T-helper 2 cell treated with Interferon-gamma antibody and Interleukin-4, amounts not matched to agents 5 μg/mL and 100 μg/mL, for 36 hours (primary cell): ENCODE results near the gene TAF9B.
"Not testable (repeated sequence)": the region's sequence is repeated elsewhere in the genome, so short reads cannot be mapped to it uniquely, and the experiment has no call there.

Source experiments
- DNase-seq: peaks from one replicate; pipeline ENCODE4 v3.0.0; 2021; ENCODE audit warnings: low spot score
- H3K27ac Mint-ChIP-seq: one replicate; pipeline ENCODE4 v1.8.0; 2021; ENCODE audit warnings: mild to moderate bottlenecking, mixed read lengths
- H3K27me3 Mint-ChIP-seq: one replicate; pipeline ENCODE4 v1.8.0; 2021; ENCODE audit warnings: low read depth, mixed read lengths
- H3K36me3 Mint-ChIP-seq: one replicate; pipeline ENCODE4 v1.8.0; 2021; ENCODE audit warnings: low read depth, mixed read lengths
- H3K4me1 Mint-ChIP-seq: one replicate; pipeline ENCODE4 v1.8.0; 2021; ENCODE audit warnings: low read depth, mixed read lengths
- H3K4me3 Mint-ChIP-seq: one replicate; pipeline ENCODE4 v1.8.0; 2022; ENCODE audit warnings: mild to moderate bottlenecking, moderate library complexity, mixed read lengths
- H3K9me3 Mint-ChIP-seq: one replicate; pipeline ENCODE4 v1.8.0; 2021; ENCODE audit warnings: mixed read lengths

Gene TAF9B

GRCh38 chrX:78129714-78130113 is 9.7 kb downstream of the TAF9B start:
- H3K27ac Mint-ChIP-seq: no peak overlapping the region
- H3K9me3 Mint-ChIP-seq: no peaks in the 10 kb centered on the region

GRCh38 chrX:78125781-78126180 is 13.7 kb downstream of the TAF9B start:
- not testable (repeated sequence) for DNase-seq, H3K4me1 Mint-ChIP-seq, H3K27me3 Mint-ChIP-seq, H3K4me3 Mint-ChIP-seq, H3K9me3 Mint-ChIP-seq
- H3K36me3 Mint-ChIP-seq: peaks cover 71% of the 10 kb centered on the region
- H3K27ac Mint-ChIP-seq: peak overlapping the region; percentile 12

More at GRCh38 chrX:78129714-78130113, 9.7 kb downstream of the TAF9B start:
- H3K36me3 Mint-ChIP-seq: peaks cover 53% of the 10 kb centered on the region
- H3K4me3 Mint-ChIP-seq: no peak overlapping the region
- H3K4me1 Mint-ChIP-seq: peaks cover 6% of the 10 kb centered on the region
- H3K27me3 Mint-ChIP-seq: no peaks in the 10 kb centered on the region
- DNase-seq: no peak

GRCh38 chrX:78125148-78125547 is 14.3 kb downstream of the TAF9B start:
- Mint-ChIP-seq H3K27me3 (no peaks in the 10 kb centered on the region), H3K36me3 (peaks cover 65% of the 10 kb centered on the region), H3K27ac (peak overlapping the region; percentile 73), H3K9me3 (no peaks in the 10 kb centered on the region), H3K4me1 (peaks cover 8% of the 10 kb centered on the region), H3K4me3 (no peak overlapping the region)
- no peak for DNase-seq

GRCh38 chrX:78124307-78124706 is 15.1 kb downstream of the TAF9B start:
- peaks cover 13% of the 10 kb centered on the region for H3K4me1 Mint-ChIP-seq
- no peak for DNase-seq
- no peak overlapping the region for H3K4me3 Mint-ChIP-seq
- no peaks in the 10 kb centered on the region for H3K9me3 Mint-ChIP-seq
- no peaks in the 10 kb centered on the region for H3K27me3 Mint-ChIP-seq
- H3K36me3 Mint-ChIP-seq: peaks cover 65% of the 10 kb centered on the region
- peak overlapping the region; percentile 49 for H3K27ac Mint-ChIP-seq

GRCh38 chrX:78123190-78123589 is 16.3 kb downstream of the TAF9B start:
- peak; percentile 48 for DNase-seq
- Mint-ChIP-seq H3K4me3 (peak overlapping the region; percentile 24), H3K9me3 (no peaks in the 10 kb centered on the region), H3K27me3 (no peaks in the 10 kb centered on the region), H3K4me1 (peaks cover 17% of the 10 kb centered on the region), H3K36me3 (peaks cover 67% of the 10 kb centered on the region), H3K27ac (peak overlapping the region; percentile 47)

- Mint-ChIP-seq H3K36me3 (peaks cover 76% of the 10 kb centered on the region), H3K4me3 (no peak overlapping the region), H3K4me1 (peaks cover 28% of the 10 kb centered on the region), H3K9me3 (no peaks in the 10 kb centered on the region), H3K27me3 (no peaks in the 10 kb centered on the region), H3K27ac (no peak overlapping the region)
- DNase-seq: no peak
Observed at GRCh38 chrX:78119521-78120227, 19.8 kb downstream of the TAF9B start.

GRCh38 chrX:78118628-78119027 is 20.8 kb downstream of the TAF9B start:
- no peak for DNase-seq
- Mint-ChIP-seq H3K27ac (peak overlapping the region; percentile 57), H3K27me3 (no peaks in the 10 kb centered on the region), H3K9me3 (no peaks in the 10 kb centered on the region), H3K4me3 (no peak overlapping the region), H3K36me3 (peaks cover 77% of the 10 kb centered on the region), H3K4me1 (peaks cover 33% of the 10 kb centered on the region)

- no peaks in the 10 kb centered on the region for H3K9me3 Mint-ChIP-seq
- H3K4me3 Mint-ChIP-seq: peak overlapping the region; percentile 56
- no peak for DNase-seq
- no peaks in the 10 kb centered on the region for H3K27me3 Mint-ChIP-seq
- peaks cover 72% of the 10 kb centered on the region for H3K36me3 Mint-ChIP-seq
- H3K4me1 Mint-ChIP-seq: peaks cover 32% of the 10 kb centered on the region
- H3K27ac Mint-ChIP-seq: peak overlapping the region; percentile 62
Observed at GRCh38 chrX:78116766-78117165, 22.7 kb downstream of the TAF9B start.

GRCh38 chrX:78116365-78116764 is 23.1 kb downstream of the TAF9B start:
- DNase-seq: no peak
- Mint-ChIP-seq H3K4me3 (peak overlapping the region; percentile 56), H3K27ac (peak overlapping the region; percentile 62), H3K9me3 (no peaks in the 10 kb centered on the region), H3K4me1 (peaks cover 34% of the 10 kb centered on the region), H3K27me3 (no peaks in the 10 kb centered on the region), H3K36me3 (peaks cover 72% of the 10 kb centered on the region)

GRCh38 chrX:78111140-78111931 is 28.1 kb downstream of the TAF9B start:
- Mint-ChIP-seq H3K4me1 (peaks cover 44% of the 10 kb centered on the region), H3K36me3 (peaks cover 75% of the 10 kb centered on the region), H3K27ac (no peak overlapping the region), H3K27me3 (no peaks in the 10 kb centered on the region), H3K4me3 (peak overlapping the region; percentile 67), H3K9me3 (no peaks in the 10 kb centered on the region)
- no peak for DNase-seq

- peak overlapping the region; percentile 61 for H3K27ac Mint-ChIP-seq
- peaks cover 42% of the 10 kb centered on the region for H3K4me1 Mint-ChIP-seq
- peak overlapping the region; percentile 98 for H3K4me3 Mint-ChIP-seq
- H3K9me3 Mint-ChIP-seq: no peaks in the 10 kb centered on the region
- H3K27me3 Mint-ChIP-seq: no peaks in the 10 kb centered on the region
- peaks cover 73% of the 10 kb centered on the region for H3K36me3 Mint-ChIP-seq
- no peak for DNase-seq
Observed at GRCh38 chrX:78109458-78109857, 30.0 kb downstream of the TAF9B start.

GRCh38 chrX:78106651-78106986 is 32.8 kb downstream of the TAF9B start:
- Mint-ChIP-seq H3K4me1 (peaks cover 46% of the 10 kb centered on the region), H3K27me3 (no peaks in the 10 kb centered on the region), H3K27ac (peak overlapping the region; percentile 92), H3K4me3 (peak overlapping the region; percentile 98), H3K36me3 (peaks cover 59% of the 10 kb centered on the region), H3K9me3 (peaks cover 6% of the 10 kb centered on the region)
- DNase-seq: no peak

GRCh38 chrX:78105944-78106650 is 33.4 kb downstream of the TAF9B start:
- H3K4me3 Mint-ChIP-seq: peak overlapping the region; percentile 98
- no peaks in the 10 kb centered on the region for H3K27me3 Mint-ChIP-seq
- peak overlapping the region; percentile 92 for H3K27ac Mint-ChIP-seq
- H3K4me1 Mint-ChIP-seq: peaks cover 44% of the 10 kb centered on the region
- peaks cover 9% of the 10 kb centered on the region for H3K9me3 Mint-ChIP-seq
- peaks cover 55% of the 10 kb centered on the region for H3K36me3 Mint-ChIP-seq
- DNase-seq: no peak
